LNCaP clone FGC (cell line): ENCODE results near the gene VAMP4.
"Not testable (repeated sequence)": the region's sequence is repeated elsewhere in the genome, so short reads cannot be mapped to it uniquely, and the experiment has no call there.

Source experiments
- DNase-seq: peaks from one replicate; pipeline ENCODE4 v3.0.0-alpha.2; 2011; ENCODE audit warnings: low read depth
- H3K4me3 ChIP-seq: 2 replicates; pipeline ENCODE4 v1.5.1; 2011; ENCODE audit warnings: mild to moderate bottlenecking, low read depth, low read length, control low read depth
- CTCF ChIP-seq: IDR thresholded peaks from 2 replicates; pipeline ENCODE4 v1.5.1; 2012; ENCODE audit warnings: mild to moderate bottlenecking; ENCODE audit not compliant: control insufficient read depth, insufficient read depth; ENCODE audit errors: extremely low read depth

The VAMP4 gene

GRCh38 chr1:171666114-171666769 lies 75.6 kb downstream of the VAMP4 start:
- no peak for TF ChIP-seq CTCF
- H3K4me3 ChIP-seq, result no peak overlapping the region
- DNase-seq, result no peak

- no peak overlapping the region for H3K4me3 ChIP-seq
- no peak for DNase-seq
- no peak for TF ChIP-seq CTCF
These were observed 76.9 kb downstream of the VAMP4 start for GRCh38 chr1:171664976-171665375.

GRCh38 chr1:171663854-171664575 lies 77.8 kb downstream of the VAMP4 start:
- no peak for DNase-seq
- no peak overlapping the region for H3K4me3 ChIP-seq
- TF ChIP-seq CTCF, result no peak

GRCh38 chr1:171663036-171663853 lies 78.6 kb downstream of the VAMP4 start:
- TF ChIP-seq CTCF, result no peak
- H3K4me3 ChIP-seq, result no peak overlapping the region
- no peak for DNase-seq

- no peak for DNase-seq
These were observed 80.7 kb downstream of the VAMP4 start for GRCh38 chr1:171661076-171661650.

GRCh38 chr1:171656206-171656605 lies 85.7 kb downstream of the VAMP4 start:
- DNase-seq, H3K4me3 ChIP-seq: not testable (repeated sequence)

More at GRCh38 chr1:171661076-171661650, 80.7 kb downstream of the VAMP4 start:
- H3K4me3 ChIP-seq, result no peak overlapping the region
- TF ChIP-seq CTCF, result no peak

- DNase-seq, result no peak
- H3K4me3 ChIP-seq, result no peak overlapping the region
- no peak for TF ChIP-seq CTCF
These were observed 86.1 kb downstream of the VAMP4 start for GRCh38 chr1:171655746-171656116.
